SK-N-SH treated with all-trans-retinoic acid at 6 μM for 48 hours (cell line): ENCODE results near the gene NFU1.
"Not testable (repeated sequence)": the region's sequence is repeated elsewhere in the genome, so short reads cannot be mapped to it uniquely, and the experiment has no call there.

Experiments
- ATAC-seq: fragments of 200-7000 bp; cut with Tn5 transposase; 3 replicates; pipeline ENCODE4 v1.9.1; 2020; ENCODE audit warnings: mild to moderate bottlenecking, moderate library complexity
- ARNTL ChIP-seq: fragments of 450-650 bp; formaldehyde crosslinking; IDR thresholded peaks from 2 replicates; pipeline ENCODE4 v1.5.0; 2020; ENCODE audit warnings: low read depth, mild to moderate bottlenecking, moderate library complexity, borderline replicate concordance
- BACH2 ChIP-seq: fragments of 250-450 bp; sonication (Bioruptor Pico); IDR thresholded peaks from 2 replicates; pipeline ENCODE4 v1.9.0; 2021; ENCODE audit warnings: mild to moderate bottlenecking, borderline replicate concordance
- CSDC2 ChIP-seq: fragments of 250-450 bp; sonication (Bioruptor Pico); IDR thresholded peaks from 2 replicates; pipeline ENCODE4 v1.5.0; 2020; ENCODE audit warnings: mild to moderate bottlenecking, moderate library complexity
- ESRRG ChIP-seq: fragments of 250-450 bp; sonication (Bioruptor Pico); IDR thresholded peaks from 2 replicates; pipeline ENCODE4 v1.6.1; 2021; ENCODE audit warnings: mild to moderate bottlenecking
- ISL1 ChIP-seq: fragments of 250-450 bp; sonication (Bioruptor Pico); IDR thresholded peaks from 2 replicates; pipeline ENCODE4 v2.1.2; 2022; ENCODE audit warnings: mild to moderate bottlenecking, moderate library complexity
- PPARA ChIP-seq: fragments of 250-450 bp; sonication (Bioruptor Pico); IDR thresholded peaks from 2 replicates; pipeline ENCODE4 v1.5.0; 2020; ENCODE audit warnings: mild to moderate bottlenecking, borderline replicate concordance
- RARB ChIP-seq: fragments of 250-450 bp; sonication (Bioruptor Pico); IDR thresholded peaks from 2 replicates; pipeline ENCODE4 v1.8.0; 2021; ENCODE audit warnings: mild to moderate bottlenecking, moderate library complexity
- SNAI2 ChIP-seq: fragments of 250-450 bp; sonication (Bioruptor Pico); IDR thresholded peaks from 2 replicates; pipeline ENCODE4 v1.5.0; 2020; ENCODE audit warnings: mild to moderate bottlenecking, moderate library complexity
- TCF4 ChIP-seq: fragments of 250-450 bp; sonication (Bioruptor Pico); IDR thresholded peaks from 2 replicates; pipeline ENCODE4 v1.8.0; 2021; ENCODE audit warnings: mild to moderate bottlenecking, moderate library complexity, borderline replicate concordance
- TOX ChIP-seq: fragments of 250-450 bp; sonication (Bioruptor Pico); IDR thresholded peaks from 2 replicates; pipeline ENCODE4 v1.8.0; 2021; ENCODE audit warnings: mild to moderate bottlenecking, moderate library complexity, borderline replicate concordance
- ZNF70 ChIP-seq: fragments of 450-650 bp; formaldehyde crosslinking; IDR thresholded peaks from 2 replicates; pipeline ENCODE4 v1.5.0; 2020; ENCODE audit warnings: mild to moderate bottlenecking, moderate library complexity
- ZNF8 ChIP-seq: fragments of 450-650 bp; formaldehyde crosslinking; IDR thresholded peaks from 2 replicates; pipeline ENCODE4 v1.5.0; 2020; ENCODE audit warnings: mild to moderate bottlenecking, moderate library complexity
- TF ChIP-seq, protein P1 (sequence below): fragments of 250-450 bp; sonication (Bioruptor Pico); IDR thresholded peaks from 2 replicates; pipeline ENCODE4 v1.5.1; 2021; ENCODE audit warnings: mild to moderate bottlenecking, moderate library complexity
- TF ChIP-seq, protein P2 (sequence below): fragments of 250-450 bp; sonication (Bioruptor Pico); IDR thresholded peaks from 2 replicates; pipeline ENCODE4 v1.5.1; 2020; ENCODE audit warnings: low read depth, mild to moderate bottlenecking, moderate library complexity
- TF ChIP-seq, protein P3 (sequence below): fragments of 250-450 bp; sonication (Bioruptor Pico); IDR thresholded peaks from 2 replicates; pipeline ENCODE4 v1.8.0; 2021; ENCODE audit warnings: low read depth, mild to moderate bottlenecking, moderate library complexity, borderline replicate concordance
- TF ChIP-seq, protein P4 (sequence below): fragments of 250-450 bp; sonication (Bioruptor Pico); IDR thresholded peaks from 2 replicates; pipeline ENCODE4 v1.5.0; 2020; ENCODE audit warnings: mild to moderate bottlenecking, moderate library complexity
- TF ChIP-seq, protein P5 (sequence below): fragments of 250-450 bp; sonication (Bioruptor Pico); IDR thresholded peaks from 2 replicates; pipeline ENCODE4 v1.8.0; 2020; ENCODE audit warnings: mild to moderate bottlenecking, moderate library complexity, borderline replicate concordance

Gene NFU1

DNA sequence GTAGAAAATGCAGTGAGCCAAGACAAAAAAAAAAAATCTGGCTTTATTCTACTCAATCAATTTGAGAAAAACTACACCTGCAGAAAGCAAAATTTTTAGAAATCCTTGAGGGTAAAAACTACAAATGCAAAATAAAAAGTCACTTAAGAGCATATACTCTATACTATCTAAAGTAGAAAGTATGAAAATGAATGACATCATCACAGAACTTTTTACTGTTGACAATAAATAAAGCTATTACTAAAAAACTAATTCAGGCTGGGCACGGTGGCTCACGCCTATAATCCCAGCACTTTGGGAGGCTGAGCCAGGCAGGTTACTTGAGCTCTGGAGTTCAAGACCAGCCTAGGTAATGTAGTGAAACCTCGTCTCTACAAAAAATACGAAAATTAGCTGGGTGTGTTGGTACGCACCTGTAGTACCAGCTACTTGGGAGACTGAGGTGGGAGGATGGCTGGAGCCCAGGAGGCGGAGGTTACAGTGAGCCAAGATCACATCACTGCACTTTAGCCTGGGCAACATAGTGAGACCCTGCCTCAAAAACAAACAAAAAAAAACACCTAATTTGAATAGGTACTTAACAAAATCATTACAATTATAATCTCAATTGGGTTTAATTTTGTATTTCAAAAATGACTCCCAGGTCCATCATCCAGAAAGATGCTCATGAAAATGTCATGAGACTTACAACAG, 7.6 kb downstream of the NFU1 start:
- TF ChIP-seq ZNF8 (no peak), SNAI2 (CRISPR knock-in tag) (no peak), ZNF70 (CRISPR knock-in tag) (no peak), ESRRG (CRISPR knock-in tag) (no peak), BACH2 (CRISPR knock-in tag) (no peak), TOX (no peak), ARNTL (CRISPR knock-in tag) (no peak), CSDC2 (no peak), RARB (no peak)
- TF ChIP-seq, protein P1, sequence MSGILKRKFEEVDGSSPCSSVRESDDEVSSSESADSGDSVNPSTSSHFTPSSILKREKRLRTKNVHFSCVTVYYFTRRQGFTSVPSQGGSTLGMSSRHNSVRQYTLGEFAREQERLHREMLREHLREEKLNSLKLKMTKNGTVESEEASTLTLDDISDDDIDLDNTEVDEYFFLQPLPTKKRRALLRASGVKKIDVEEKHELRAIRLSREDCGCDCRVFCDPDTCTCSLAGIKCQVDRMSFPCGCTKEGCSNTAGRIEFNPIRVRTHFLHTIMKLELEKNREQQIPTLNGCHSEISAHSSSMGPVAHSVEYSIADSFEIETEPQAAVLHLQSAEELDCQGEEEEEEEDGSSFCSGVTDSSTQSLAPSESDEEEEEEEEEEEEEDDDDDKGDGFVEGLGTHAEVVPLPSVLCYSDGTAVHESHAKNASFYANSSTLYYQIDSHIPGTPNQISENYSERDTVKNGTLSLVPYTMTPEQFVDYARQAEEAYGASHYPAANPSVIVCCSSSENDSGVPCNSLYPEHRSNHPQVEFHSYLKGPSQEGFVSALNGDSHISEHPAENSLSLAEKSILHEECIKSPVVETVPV: no peak
- TF ChIP-seq, protein P2, sequence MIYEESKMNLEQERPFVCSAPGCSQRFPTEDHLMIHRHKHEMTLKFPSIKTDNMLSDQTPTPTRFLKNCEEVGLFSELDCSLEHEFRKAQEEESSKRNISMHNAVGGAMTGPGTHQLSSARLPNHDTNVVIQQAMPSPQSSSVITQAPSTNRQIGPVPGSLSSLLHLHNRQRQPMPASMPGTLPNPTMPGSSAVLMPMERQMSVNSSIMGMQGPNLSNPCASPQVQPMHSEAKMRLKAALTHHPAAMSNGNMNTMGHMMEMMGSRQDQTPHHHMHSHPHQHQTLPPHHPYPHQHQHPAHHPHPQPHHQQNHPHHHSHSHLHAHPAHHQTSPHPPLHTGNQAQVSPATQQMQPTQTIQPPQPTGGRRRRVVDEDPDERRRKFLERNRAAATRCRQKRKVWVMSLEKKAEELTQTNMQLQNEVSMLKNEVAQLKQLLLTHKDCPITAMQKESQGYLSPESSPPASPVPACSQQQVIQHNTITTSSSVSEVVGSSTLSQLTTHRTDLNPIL: no peak
- TF ChIP-seq, protein P3, sequence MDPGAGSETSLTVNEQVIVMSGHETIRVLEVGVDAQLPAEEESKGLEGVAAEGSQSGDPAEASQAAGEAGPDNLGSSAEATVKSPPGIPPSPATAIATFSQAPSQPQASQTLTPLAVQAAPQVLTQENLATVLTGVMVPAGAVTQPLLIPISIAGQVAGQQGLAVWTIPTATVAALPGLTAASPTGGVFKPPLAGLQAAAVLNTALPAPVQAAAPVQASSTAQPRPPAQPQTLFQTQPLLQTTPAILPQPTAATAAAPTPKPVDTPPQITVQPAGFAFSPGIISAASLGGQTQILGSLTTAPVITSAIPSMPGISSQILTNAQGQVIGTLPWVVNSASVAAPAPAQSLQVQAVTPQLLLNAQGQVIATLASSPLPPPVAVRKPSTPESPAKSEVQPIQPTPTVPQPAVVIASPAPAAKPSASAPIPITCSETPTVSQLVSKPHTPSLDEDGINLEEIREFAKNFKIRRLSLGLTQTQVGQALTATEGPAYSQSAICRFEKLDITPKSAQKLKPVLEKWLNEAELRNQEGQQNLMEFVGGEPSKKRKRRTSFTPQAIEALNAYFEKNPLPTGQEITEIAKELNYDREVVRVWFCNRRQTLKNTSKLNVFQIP: no peak
- TF ChIP-seq, protein P4, sequence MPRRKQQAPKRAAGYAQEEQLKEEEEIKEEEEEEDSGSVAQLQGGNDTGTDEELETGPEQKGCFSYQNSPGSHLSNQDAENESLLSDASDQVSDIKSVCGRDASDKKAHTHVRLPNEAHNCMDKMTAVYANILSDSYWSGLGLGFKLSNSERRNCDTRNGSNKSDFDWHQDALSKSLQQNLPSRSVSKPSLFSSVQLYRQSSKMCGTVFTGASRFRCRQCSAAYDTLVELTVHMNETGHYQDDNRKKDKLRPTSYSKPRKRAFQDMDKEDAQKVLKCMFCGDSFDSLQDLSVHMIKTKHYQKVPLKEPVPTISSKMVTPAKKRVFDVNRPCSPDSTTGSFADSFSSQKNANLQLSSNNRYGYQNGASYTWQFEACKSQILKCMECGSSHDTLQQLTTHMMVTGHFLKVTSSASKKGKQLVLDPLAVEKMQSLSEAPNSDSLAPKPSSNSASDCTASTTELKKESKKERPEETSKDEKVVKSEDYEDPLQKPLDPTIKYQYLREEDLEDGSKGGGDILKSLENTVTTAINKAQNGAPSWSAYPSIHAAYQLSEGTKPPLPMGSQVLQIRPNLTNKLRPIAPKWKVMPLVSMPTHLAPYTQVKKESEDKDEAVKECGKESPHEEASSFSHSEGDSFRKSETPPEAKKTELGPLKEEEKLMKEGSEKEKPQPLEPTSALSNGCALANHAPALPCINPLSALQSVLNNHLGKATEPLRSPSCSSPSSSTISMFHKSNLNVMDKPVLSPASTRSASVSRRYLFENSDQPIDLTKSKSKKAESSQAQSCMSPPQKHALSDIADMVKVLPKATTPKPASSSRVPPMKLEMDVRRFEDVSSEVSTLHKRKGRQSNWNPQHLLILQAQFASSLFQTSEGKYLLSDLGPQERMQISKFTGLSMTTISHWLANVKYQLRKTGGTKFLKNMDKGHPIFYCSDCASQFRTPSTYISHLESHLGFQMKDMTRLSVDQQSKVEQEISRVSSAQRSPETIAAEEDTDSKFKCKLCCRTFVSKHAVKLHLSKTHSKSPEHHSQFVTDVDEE (CRISPR knock-in tag): no peak
- no peak for ATAC-seq

DNA sequence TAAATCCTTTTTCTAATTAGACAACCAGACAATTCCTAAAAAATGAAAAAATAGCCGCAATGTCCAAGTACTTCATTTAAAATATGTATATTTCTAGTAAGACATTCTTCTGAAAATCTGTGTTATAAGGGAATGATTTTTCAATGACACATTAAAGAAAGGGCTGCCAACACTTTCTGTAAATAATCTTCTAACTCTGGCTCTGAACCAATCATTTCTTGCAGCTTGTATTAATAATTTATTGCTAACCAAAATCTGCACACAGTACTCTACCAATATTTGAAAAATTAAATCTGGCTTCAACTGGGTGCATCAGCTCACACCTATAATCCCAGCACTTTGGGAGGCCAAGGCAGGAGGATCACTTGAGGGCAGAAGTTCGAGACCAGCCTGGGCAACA, 8.3 kb downstream of the NFU1 start:
- TF ChIP-seq PPARA (CRISPR knock-in tag): no peak
- TF ChIP-seq, protein P2: no peak
- TF ChIP-seq, all 23 proteins: peak for 0

DNA sequence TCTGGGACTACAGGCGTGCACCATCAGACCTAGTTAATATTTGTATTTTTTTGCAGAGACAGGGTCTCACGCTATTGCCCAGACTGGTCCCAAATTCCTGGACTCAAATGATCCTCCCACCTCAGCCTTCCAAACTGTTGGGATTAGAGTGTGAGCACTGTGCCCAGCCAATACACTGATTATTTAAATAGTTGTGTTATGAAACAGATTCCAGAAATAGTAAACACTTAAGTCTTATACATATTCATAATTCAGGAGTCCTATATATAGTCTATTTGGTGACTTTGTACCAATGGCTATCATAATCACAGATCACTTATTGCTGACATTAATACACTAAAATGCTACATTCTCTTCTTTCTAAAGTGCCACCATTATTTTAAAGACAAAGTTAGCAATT, 12.8 kb downstream of the NFU1 start:
- no peak for ATAC-seq
- TF ChIP-seq RARB: no peak

More for the DNA sequence above, 8.3 kb downstream of the NFU1 start:
- ATAC-seq: no peak

DNA sequence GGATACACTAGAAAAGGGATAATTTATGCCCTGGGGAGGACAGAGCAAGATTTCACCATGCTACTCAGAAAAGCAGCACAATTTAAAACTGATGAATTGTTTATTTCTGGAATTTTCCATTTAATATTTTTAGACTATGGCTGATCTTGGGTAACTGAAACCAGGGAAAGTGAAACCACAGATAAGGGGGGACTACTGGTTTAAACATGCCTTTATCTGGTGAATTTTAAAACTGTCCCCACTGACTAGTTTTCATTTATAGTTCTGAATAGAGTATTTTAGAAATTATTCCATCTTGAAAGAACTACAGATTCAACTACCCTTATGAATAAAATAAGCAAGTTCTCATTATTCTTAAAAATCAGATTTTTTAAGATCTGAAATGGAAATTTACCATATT, 15.0 kb downstream of the NFU1 start:
- no peak for ATAC-seq
- TF ChIP-seq SNAI2 (CRISPR knock-in tag) (no peak), ARNTL (CRISPR knock-in tag) (no peak), ISL1 (no peak), BACH2 (CRISPR knock-in tag) (no peak), ZNF70 (CRISPR knock-in tag) (no peak), TCF4 (no peak)
- TF ChIP-seq, protein P5, sequence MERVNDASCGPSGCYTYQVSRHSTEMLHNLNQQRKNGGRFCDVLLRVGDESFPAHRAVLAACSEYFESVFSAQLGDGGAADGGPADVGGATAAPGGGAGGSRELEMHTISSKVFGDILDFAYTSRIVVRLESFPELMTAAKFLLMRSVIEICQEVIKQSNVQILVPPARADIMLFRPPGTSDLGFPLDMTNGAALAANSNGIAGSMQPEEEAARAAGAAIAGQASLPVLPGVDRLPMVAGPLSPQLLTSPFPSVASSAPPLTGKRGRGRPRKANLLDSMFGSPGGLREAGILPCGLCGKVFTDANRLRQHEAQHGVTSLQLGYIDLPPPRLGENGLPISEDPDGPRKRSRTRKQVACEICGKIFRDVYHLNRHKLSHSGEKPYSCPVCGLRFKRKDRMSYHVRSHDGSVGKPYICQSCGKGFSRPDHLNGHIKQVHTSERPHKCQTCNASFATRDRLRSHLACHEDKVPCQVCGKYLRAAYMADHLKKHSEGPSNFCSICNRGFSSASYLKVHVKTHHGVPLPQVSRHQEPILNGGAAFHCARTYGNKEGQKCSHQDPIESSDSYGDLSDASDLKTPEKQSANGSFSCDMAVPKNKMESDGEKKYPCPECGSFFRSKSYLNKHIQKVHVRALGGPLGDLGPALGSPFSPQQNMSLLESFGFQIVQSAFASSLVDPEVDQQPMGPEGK (CRISPR knock-in tag): no peak
- TF ChIP-seq, protein P3: no peak
- TF ChIP-seq, protein P2: no peak
- TF ChIP-seq, protein P1: no peak

DNA sequence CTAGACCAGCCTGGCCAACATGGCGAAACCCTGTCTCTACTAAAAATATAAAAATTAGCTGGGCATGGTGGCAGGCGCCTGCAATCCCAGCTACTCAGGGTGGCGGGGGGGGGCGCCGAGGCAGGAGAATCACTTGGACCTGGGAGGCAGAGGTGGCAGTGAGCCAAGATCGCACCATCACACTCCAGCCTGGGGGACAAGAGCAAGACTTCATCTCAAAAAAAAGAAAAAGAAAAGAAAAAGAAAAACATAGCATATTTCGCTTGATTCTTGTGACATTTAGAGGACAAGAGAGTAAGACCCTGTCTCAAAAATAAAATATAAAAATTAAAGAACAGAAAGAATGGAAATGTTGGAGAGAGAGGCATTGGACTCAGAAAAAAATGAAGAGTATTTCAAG, 18.1 kb downstream of the NFU1 start:
- ATAC-seq: not testable (repeated sequence)
